Measurements from ENCODE around the gene CTTNBP2NL.

CTTNBP2NL gene, protein sequence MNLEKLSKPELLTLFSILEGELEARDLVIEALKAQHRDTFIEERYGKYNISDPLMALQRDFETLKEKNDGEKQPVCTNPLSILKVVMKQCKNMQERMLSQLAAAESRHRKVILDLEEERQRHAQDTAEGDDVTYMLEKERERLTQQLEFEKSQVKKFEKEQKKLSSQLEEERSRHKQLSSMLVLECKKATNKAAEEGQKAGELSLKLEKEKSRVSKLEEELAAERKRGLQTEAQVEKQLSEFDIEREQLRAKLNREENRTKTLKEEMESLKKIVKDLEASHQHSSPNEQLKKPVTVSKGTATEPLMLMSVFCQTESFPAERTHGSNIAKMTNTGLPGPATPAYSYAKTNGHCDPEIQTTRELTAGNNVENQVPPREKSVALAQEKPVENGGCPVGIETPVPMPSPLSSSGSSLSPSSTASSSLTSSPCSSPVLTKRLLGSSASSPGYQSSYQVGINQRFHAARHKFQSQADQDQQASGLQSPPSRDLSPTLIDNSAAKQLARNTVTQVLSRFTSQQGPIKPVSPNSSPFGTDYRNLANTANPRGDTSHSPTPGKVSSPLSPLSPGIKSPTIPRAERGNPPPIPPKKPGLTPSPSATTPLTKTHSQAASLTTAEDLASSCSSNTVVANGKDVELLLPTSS

DNA sequence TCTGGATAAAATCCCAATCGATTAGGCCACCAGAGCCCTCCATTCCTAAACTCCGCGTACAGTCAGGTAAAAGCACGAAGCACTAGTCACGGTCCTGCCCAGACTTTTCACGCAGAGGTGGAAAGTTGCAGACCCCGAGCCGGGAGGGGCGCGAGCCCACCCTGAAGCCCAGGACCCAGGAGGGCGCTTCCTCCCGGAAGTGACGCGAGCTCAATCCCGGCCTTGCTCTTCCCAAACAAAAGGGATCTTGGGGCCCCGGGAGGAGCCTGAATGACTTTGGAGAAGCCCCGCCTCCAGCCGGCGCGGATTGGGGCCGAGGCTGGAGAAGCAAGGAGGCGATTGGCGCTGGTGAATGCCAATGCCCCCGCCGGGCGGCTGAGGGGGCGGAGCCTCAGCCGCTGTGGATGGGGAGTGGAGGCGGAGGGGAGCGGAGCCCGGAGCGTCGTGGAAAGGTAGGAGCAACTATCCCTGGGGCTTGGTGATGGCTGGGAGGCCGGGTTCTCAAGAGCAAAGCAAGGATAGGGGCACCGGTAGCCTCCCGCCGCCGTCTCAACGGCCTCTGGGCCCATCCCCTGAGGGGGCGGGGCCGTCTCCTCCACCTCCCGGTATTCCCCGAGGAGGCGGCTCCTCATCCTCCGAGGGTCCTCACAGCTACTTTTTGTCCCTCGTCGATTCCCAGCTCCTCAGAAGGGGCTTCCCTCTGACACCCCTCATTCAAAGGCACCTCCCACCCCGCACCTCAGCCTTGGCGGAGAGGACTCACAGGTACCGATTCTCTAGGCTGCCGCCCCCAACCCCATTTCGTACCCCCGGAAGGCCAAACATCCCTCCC, at the start of gene CTTNBP2NL:
CTTNBP2NL (plus strand) TSS at position 394 of the 832 bp plus-strand sequence. CDS start 19,952 bp downstream, outside the sequence.
- peak; percentile 45 for DNase-seq

DNA sequence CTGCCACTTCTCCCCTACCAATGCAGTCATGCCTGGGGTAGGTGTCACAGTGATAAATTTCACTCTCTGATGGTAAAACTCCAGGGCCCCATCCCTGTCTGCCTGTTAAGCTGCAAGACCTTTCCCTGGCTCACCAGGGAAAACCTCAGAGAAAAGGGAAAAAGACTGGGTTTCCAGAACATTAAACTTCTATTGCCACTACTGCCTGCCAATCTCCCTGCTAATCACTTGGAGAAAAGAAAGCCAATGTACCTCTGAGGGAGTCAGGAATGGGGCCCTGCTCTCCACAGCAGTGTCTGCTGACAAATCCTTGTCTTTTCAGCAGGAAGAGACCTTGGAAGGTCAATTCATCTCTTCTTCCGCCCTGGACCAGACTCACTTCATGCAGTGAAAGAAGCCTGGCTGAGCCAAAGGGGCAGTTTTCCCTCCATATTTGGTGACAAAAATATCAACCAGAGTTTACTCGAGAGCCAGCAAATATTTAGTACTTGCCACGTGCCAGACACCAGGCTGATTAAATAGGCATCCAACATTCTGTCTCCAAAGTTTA, 49.1 kb upstream of the CTTNBP2NL start:
- no peak for DNase-seq

DNA sequence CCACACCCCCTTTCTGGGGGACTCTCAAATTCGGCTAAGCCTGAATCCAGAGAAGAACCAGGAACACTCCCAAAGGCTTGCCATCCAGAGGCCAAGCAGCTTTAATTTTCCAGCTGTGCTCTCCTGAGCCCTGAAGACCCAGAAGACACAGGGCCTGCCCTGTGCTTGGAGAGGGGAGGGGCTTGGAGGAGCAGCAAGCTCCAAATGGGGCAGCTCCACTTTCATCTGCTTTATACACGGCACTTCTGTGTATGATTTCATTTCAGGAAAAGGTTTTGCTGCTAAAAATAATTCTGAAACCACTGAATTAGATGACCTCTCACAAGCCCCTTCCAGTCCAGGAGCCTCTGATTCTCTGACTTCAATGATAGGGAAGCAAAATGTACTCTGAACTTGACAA, 39.2 kb upstream of the CTTNBP2NL start:
- DNase-seq = no peak

DNA sequence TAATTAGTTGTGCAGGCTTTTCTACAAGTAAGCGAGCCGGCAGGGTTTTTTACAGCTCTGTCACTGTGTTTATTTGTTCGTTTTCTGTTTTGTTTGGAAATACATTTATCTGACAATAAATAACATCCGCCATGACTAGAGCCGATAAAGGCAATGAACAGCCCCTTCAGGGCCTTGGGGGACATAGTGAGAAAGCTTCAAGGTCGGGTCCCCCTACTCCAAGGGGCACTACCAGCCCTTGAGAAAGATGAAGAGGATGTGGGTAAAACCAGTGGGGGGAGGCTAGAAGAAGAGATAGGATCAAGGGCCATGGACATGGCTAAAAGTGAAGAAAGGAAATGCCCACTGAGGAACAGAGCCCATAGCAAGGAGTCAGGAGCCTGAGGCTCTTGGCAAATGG, 38.5 kb upstream of the CTTNBP2NL start:
- no peak for DNase-seq

DNA sequence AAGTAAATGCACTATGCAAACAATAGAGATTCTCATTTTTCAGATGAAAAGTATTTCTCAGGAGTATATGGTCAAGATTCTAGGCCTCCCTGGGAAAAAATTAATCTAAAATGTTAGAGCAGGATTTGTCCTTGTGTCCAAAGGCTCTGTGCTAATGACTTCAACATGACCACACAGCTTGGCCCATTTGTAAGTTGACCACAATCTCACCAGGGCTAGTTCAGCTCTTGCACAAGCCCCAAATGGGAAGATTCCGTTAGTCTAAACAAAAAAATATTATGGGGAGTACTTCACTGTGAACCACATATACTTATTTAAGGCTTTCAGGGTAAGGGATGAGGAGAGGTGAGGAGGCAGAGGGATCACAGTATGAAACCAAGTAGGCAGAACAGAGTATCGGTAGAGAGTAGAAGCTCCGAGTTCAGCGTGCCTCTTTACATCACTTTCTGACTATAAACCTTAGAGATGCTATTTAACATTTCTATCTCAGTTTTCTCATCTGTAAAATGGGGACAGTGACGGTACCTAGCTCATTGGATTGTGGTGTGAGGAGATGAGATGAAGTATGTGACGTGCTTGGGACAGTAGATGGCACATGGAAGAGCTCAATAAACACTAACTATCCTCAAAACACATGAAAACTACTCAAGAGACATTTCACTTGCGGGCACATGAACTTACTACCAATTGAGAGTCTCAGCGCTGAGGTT, 37.8 kb upstream of the CTTNBP2NL start:
- no peak for DNase-seq

DNA sequence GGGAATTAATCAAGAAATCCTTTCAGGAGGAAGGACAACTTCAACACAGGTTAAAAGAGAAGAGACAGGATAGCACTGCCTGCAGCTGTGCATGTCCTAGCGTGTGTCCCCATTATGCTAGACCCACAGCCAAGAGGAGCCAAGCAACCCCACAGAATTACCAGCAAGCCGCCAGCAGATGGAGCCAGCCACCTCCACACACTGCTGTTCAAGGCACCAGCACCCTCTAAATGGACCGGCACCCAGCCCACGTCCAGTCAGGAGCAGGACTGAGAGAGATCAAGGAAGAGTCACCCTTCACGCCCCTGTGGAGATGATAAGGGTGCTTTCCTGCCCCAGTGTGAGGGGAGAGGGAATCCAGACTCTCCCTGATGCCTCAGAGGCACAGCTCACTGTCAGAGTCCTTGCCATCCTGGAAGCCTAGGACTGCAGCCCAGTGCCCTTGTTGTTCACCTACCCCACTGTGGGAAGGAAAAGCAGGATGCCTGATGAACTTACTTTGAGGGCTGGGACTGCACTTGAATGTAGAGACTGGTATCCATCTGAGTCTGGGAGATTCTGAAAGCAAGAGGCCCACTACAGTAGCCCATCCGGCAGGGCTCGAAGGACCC, 37.1 kb upstream of the CTTNBP2NL start:
- no peak for DNase-seq

DNA sequence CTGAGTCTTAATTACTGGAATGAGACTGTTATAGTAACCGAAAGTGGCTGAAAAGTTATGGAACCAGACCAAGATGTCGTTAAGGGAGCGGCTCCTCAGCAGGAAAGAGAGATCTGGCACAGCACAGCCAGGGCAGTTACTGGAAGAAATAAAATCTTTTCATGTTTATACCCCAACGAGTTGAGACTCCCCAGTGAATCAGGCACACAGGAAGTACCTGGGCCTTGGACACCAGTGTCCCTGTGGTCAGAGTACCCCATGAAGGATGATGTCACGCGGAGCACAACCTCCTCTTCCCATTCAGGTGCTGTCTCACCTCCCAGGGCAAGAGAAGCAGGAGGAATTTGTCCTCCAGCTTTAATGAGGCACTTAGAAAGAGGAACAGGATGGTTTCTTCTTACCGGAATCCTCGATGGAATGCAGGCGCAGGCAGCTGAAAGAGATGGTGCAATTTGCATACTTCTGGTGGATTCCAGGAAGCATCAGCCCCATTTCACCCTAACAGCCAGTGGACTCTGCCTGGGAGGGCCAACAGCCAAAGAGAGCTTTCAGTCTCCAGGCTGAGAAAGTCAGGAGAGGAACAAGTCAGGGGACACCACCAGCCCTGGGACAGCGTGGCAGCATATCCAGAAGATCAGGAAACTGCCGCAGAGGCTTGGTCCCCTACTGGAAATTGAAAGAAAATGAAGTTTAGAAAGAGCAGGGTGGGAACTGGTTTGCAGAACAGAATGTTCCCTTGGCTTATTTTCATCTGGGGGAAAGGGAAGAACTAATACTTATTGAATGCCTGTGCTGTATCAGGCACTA, 35.9 kb upstream of the CTTNBP2NL start:
- no peak for DNase-seq

DNA sequence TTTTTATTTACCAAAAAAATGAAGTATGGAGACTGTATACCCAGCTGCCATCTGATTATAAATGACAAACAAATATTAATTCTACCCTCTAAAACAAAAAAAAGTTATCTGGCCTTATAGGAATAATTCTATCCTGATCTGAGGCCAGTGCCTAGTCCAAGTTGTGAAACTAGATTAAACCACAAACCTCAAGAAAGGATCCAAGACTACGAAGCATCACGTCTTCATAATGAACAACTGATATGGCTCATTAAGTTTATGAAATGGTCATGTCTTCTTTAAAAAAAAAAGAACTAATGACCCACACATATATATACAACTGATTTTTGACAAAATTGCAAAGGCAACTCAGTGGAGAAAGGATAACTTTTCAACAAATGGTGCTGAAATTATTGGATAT, 32.4 kb upstream of the CTTNBP2NL start:
- no peak for DNase-seq

DNA sequence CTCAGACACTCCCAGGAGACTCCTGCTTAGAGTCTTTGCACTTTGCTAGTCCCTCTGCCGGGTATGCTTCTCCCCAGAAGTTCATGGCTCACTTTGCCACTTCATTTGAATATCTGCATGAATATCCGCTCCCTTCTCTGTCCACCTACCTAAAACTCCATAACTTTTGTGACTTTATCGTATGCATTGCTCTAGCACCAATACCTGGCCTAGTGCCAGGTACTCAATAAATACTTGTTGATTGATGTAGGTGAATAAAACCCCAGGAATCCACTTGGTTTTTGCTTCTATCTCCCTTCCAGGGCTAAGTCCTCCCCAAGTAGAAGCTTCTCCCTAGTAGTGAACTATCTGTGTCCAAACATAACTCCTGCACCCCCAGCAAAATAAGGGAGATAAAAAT, 27.8 kb upstream of the CTTNBP2NL start:
- DNase-seq = no peak

DNA sequence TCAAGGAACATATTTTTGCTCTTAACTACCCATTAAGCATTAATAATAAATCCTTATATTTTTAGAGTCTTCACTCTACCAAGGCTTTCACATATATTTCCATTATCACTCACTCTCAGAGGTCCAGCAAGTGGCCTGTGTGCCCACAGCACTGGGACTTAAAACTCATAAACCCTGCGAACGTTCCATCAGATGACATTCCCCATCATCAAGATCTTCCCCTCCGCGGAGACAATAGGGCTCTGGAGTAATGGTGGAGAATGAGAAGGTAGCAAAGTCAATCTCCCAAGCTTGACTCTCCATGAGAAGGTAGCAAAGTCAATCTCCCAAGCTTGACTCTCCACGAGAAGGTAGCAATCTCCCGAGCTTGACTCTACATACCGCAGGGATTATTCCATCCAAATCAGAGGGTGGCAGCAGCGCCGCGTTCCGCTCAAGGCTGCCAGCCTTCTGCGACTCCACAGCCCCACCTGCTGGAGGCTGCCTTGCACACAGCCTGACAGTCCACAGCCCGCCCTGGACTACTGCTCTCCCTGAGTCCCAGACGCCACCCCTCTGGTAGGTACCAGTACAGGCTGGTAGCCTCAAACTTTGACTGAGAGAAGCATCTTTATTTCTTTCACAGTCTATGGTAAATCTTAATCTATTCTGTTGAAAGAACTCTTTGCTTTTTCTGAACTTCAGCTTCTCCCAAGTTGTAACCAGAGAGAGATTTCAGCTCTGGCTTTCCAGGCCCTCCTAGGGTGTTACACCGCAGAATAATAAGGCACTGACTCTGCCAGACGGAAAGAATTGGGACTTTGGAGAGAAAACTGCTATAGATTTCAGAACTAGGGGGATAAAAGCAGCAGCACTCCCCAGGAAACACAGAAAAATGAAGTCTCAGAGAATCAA, 26.4 kb upstream of the CTTNBP2NL start:
- peak; percentile 24 for DNase-seq

DNA sequence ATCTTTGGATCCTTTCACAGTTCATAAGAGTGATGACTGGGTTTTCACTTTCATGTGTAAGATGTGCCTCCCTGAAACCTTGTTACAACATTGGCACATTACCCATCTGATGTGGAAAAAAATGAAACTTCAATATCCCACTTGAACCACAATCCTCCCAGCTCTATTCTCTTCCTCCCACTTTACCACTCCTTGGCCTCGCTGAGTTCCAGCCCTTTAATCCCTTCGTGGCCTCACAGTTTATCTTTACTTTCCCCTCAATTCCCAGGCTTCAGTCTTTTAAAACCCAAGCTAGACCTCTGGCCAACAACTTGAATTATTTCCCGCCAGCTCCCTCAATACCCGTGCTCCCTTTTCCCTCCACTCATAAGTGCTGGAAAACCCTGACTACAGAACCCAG, 25.0 kb upstream of the CTTNBP2NL start:
- DNase-seq = no peak

DNA sequence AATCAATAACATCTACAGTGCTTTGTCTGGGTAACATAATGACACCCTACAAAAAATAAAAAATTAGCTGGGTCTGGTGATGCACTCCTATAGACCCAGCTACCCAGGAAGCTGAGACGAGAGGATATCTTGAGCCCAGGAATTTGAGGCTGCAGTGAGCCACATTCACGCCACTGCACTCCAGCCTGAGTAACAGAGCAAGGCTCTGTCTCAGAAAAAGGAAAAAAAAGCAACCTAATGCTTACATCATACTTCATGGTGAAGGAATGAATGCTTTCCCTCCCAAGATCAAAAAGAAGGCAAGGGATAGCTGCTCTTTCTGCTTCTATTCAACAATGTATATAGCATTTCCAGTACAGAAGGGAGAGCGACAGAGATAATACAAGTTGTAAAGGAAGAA, 24.2 kb upstream of the CTTNBP2NL start:
- DNase-seq = no peak

DNA sequence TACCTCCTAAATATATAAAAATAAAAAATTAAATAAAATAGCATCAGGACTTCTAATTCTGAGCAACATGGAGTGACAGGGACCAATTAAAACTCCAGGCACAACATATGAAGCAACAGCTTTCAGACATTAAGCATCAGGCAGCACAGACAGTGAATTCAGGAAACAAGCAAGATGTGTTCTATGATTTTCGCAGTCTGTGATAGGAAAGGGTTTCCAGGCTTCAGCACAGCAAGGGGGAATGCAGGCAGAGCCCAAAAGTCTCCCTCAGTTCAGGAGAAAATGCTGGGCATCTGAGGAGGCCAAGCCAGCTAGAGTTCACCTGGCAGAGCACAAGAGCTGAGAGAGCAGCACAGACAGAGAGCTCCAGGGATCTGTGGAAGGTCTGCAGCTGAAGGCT, 22.2 kb upstream of the CTTNBP2NL start:
- DNase-seq = no peak

DNA sequence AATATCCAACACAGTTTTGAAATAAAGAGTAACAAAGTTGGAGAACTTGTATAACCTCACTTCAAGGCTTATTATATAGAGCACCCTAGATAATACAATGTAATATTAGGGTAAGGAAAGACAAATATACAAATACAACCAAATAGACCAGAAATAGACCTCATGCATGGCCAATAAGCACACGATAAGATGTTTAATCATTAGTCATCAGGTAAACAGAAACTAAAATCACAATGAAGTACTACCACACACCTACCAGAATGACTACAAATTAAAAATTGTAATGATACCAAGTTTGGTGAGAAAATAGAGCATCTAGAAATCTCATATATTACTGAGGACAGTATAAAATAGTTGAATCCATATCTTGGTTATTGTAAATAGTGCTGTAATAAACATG, 20.3 kb upstream of the CTTNBP2NL start:
- no peak for DNase-seq

DNA sequence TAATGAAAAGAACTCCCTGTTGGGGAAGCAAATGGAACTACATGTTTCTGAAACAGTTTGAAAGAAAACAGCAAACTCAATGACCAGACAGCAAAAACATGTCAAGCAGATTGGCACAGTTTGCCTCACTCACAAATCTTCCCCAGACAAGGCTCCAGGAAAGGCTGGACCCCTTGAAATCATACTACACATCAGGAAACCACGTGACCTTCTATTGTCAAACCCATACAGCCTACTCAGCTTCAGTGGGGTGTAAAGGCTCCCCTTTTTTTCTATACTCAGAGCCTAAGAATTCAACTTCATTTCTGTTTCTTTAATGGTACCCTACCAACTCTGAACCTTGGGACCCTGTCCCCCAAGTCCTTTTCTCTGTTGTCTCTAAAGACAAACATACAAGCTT, 15.7 kb upstream of the CTTNBP2NL start:
- DNase-seq = no peak

DNA sequence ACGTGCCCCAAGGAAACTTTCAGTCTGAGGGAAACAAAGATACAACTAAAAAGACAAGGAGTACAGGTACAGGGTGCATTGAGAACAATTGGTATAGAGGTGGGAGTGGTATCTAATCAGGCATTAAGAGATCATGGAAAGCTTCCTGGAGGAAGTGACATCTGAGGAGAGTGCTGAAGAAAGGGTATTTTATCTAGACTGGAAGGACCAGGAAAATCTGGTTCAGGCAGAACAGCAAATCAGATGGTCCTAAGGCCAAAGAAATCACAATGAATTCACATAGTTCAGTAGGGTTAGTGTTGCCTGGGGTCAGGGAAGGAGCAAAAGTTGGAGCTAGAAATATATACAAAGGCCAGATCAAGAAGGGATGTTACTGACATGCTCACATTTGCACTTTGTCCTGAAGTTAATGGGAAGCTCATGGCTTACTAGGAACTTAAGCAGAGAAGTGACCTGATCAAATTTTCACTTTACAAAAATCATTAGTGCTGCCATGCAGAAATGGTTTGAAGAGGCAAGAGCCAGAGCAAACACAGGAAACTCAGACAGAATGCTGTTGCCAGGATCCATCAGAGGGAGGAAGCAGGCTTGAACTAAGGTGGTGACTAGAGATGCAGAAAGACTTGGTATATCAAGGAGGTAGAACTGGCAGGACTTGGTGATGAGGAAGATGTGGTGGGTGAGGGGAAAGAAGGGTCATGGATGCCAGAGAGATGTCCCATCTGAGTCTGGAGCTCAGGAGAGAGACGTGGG, 14.5 kb upstream of the CTTNBP2NL start:
- no peak for DNase-seq

DNA sequence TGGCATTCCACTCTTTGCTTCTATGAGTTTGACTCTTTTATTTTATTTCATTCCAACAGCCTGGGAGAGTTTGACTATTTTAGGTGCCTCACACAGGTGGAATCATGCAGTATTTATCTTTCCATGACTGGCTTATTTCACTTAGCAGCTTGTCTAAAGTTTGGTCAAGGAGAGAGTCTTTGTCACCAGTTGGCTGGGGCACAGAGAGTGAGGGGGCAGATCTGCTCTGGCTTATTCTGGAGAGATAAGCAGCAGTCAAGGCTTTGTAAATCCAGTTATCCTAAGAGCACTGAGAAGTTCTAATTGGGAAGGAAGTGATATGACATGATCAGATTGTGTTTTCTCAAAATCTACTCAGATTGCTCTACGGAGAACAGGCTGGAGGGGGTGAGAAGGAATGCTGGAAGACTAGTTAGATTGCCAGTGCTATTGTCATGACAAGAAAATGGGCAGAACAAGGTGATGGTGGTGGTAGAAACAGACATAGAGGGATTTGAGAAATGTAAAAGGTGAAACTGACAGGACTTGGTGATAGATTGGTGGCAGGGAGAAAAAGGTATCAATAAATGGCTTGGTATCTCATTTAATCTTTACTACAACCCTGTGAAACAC, 12.1 kb upstream of the CTTNBP2NL start:
- DNase-seq = no peak

DNA sequence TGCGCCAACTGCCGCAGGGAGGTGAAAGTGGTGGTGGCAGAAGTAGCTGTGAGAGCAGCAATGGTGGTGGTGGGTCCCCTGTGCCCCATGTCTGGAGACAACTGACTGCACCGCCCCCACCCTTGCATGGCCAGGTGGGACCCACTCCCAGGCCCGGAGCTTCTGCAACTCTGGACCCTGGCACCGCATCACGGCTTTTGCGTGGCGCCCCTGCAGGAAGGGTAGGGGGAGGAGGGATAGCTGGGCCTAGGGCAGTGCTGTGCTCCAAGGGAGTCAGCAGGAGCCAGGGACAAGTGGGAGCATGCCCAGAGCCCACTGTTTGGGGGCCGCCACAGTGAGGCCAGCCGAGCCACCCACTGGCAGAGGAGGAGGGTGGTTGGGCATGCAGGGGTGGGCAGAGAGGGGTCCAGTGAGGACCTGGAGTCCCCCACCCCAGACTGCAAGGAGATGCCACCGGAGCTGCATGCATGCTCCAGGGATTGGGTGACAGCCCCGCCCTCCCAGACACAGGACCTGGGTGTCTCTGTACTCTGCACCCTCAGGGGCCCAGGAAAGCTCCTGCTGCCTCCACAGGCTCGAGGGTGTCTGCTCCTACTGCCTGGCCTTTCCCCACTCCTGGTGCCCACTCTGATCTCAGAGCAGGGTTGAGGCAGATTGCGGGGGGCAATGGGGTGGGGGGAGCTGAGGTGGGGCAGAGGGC, 9.8 kb upstream of the CTTNBP2NL start:
- no peak for DNase-seq

Data from GOT3 (cell line).